Adrenal gland (tissue), 5 donors: ENCODE data around the gene TBCEL.

Experiments
- CTCF ChIP-seq, 6 experiments: fragments of 450-650 bp in 4 of 6; fragments of 200-600 bp in 2 of 6; sonication (generic) in 1 of 6; IDR thresholded peaks; 1 replicate in 5 of 6; 2 replicates in 1 of 6; pipeline versions ENCODE4 v1.5.1 to v1.8.0; 2016 to 2021; ENCODE audit warnings: antibody characterized with exemption in 6 of 6, mild to moderate bottlenecking in 2 of 6, moderate library complexity in 1 of 6
- POLR2A ChIP-seq, 2 donors: fragments of 450-650 bp; IDR thresholded peaks; one replicate each; pipeline ENCODE4 v1.6.1; 2017; ENCODE audit warnings: antibody characterized with exemption in 2 of 2, mild to moderate bottlenecking in 2 of 2, moderate library complexity in 1 of 2
- donor health status: DM: no; HTN: no; CAD: no.

- TF ChIP-seq CTCF (IDR thresholded peaks at IDR 0.05), result no peak
- TF ChIP-seq POLR2A (IDR thresholded peaks at IDR 0.05), result no peak
Measured at GRCh38 chr11:121137005-121137404, 113.1 kb downstream of the TBCEL start.
